ENCODE data around the gene KDM2A.
"Not testable (repeated sequence)": the region's sequence is repeated elsewhere in the genome, so short reads cannot be mapped to it uniquely, and the experiment has no call there.

Gene KDM2A

DNA sequence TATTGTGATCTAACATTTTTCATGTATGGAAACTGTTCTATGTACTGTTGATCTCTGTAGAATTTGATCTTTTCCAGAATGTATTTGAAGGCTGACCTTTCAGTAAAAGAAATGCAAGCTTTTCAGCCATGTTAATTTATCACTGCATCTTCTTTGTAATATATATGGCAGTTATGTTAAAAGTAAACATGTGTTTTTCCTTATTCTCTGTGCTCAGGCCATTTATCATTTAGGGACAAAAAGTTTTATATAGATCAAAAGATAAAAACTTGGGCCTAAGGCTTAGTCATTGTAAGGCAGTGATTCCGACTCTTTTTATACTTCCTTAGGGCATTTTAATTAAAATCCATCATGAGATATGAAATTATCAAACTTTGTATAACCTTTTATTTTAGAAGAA is 48.7 kb downstream of the KDM2A start:
- DNase-seq (ENCODE audit: low spot score) = no peak

DNA sequence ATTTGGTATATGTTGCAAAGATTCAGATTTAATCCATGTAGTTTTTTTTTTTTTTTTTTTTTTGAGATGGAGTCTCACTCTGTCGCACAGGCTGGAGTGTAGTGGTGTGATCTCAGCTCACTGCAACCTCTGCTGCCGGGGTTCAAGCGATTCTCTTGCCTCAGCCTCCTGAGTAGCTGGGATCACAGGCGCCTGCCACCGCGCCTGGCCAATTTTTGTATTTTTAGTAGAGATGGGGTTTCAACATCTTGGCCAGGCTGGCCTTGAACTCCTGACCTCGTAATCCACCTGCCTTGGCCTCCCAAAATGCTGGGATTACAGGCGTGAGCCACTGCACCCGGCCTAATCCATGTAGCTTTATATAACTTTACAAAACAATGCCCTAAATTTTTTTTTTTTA is 49.8 kb downstream of the KDM2A start:
- not testable (repeated sequence) for DNase-seq (ENCODE audit: low spot score)

DNA sequence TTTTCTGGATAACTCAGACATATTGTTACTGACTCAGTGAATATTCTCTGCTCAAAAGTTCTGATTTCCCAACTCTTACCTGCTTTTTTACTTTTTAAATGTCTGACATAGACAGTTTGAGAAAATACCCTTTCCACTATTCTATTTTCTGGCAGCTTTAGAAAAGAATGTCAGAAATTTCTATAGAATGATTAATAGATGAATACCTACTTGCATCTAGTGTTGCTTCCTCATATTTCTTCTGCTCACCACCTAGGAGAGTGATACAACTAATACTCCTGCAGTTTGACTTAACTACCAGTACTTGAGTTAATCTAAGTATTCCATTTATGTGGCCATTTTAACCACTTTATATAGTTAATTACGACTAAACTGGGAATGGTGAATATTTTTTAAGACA is 55.2 kb downstream of the KDM2A start:
- no peak for DNase-seq (ENCODE audit: low spot score)

DNA sequence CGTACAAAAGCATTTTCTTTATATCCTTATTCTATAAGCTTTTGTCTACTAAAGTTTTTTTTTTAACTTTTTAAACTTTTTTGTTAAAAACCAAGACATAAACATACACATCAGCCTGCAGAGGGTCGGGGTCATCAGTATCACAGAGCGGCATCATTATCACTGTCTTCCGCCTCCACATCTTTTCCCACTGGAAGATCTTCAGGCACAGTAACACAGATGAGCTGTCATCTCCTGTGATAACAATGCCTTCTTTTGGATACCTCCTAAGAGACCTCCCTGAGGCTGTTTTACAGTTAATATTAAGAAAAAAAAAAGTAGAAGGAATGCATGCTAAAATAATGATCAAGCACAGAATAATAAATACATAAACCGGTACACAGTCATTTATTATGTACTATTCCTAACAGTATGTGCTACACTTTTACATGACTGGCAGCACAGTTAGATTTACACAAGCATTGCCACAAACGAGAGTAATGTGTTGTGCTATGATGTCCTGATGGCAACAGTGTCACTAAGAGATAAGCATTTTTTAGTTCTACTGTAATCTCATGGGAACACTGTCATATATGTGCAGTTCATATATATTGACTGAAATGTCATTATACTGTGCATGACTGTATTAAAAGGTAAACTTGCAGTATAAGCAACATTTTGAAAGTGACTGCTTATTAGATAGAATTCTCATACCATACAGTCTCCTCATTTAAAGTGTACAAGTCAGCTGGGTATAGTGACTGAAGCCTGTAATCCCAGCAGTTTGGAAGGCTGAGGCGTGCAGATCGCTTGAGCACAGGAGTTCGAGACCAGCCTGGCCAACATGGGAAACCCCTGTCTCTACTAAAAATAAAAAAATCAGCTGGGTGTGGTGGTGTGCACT is 58.6 kb downstream of the KDM2A start:
- DNase-seq (ENCODE audit: low spot score) = no peak

DNA sequence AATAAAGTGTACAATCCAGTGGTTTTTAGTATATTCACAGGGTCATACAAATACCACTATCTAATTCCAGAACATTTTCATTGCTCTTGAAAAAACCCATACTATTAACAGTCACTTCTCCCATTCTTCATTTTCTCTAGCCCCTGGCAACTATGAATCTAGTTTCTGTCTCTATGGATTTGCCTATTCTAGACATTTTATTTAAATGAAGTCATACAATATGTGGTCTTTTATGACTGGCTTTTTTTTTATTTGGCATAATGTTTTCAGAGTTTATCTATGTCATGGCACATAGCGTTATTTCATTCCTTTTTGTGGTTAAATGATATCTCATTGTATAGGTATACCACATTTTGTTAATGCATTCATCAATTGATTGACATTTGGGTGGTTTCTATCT is 59.4 kb downstream of the KDM2A start:
- no peak for DNase-seq (ENCODE audit: low spot score)

DNA sequence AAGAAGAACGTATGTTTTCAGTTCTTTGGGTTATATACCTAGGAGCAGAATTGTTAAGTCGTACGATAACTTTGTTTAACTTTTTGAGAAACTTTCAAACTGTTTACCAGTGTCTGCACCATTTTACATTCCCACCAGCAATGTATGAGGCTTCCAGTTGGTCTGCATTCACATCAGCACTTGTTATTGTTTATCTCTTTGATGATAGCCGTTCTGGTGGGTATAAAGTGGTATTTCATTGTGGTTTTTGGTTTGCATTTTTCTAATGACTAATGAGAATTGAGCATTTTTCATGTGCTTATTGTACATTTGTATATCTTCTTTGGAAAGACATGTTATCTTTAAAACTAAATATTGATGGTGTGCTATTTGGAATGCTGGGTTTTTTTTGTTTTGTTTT is 59.8 kb downstream of the KDM2A start:
- no peak for DNase-seq (ENCODE audit: low spot score)

DNA sequence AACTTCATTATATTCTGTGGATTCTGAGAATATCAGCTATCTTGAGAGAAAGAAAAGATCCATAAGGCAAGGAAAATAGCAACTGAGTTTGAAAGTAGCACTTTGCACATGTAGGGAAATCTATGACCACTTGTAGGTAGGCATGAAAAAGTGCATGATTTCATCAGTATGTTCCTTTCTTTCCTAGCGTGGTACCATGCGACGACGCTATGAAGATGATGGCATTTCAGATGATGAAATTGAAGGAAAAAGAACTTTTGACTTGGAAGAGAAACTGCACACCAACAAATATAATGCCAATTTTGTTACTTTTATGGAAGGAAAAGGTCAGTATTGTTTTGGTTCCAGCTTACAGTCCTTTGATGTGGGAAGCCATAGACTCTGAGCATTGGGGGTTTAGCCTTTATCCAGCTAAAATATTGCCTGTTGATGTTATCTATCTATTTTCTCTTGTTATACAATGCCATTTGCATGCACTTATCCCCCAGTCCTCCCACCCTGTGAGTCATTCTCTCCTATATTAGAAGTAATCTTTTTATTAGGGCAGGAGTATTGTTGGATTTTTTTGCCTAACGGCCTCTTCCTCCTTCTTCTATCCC is 60.9 kb downstream of the KDM2A start:
- DNase-seq (ENCODE audit: low spot score) = no peak

DNA sequence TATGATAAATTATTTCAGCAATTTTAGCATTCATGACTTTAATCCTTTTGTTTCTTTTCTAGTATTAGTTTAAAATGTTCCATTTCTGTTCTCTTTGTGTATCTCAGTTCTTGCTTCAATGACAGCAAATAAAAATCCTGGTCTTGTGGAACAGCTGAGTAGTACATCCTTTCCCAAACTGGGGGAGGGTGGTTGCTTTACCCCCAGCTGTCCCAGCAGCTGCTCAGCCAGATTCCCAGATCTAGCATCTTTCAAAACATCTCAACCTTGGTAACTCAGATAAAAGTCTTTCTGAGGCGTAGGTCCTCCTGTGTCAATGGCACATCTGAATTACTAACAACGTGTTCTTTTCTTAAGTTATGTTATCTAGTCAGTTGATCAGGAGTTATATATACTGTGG is 75.0 kb downstream of the KDM2A start:
- DNase-seq (ENCODE audit: low spot score) = no peak

DNA sequence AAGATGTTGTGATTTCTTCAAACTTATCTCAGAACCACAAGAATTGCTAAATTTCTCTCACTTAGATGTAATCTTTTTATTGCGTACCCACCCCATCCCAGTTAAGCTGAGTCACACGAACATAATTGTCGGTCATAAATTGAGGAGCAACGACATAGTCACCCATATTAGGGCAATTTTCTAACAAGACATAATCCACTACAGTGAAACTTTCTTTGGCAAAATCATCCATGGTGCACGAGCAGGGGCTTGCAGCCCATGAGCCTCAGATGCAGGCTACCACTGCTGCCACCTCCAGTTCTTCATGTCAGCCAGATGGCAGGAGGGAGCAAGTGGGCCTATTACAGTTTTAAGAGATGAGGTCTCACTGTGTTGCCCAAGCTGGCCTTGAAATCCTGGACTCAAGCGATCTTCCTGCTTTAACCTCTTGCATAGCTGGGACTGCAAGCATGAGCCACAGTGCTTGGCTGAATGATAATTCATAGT is 77.0 kb downstream of the KDM2A start:
- DNase-seq (ENCODE audit: low spot score) = no peak

DNA sequence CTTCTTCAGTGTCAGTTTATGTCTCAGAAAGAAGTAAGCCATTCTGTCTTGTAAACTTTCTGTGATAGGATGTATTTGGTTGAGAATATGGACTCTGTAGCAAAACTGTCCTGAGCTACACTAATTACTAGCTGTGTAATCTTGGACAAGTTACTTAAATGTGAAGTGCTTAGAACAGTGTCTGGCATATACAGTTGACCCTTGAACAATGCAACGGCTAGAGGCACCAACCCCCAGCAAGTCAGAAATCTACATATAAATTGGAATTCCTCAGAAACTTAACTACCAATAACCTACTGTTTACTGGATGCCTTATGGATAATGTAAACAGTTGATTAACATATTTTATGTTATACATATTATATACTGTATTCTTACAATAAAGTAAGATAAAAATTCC is 78.5 kb downstream of the KDM2A start:
- DNase-seq (ENCODE audit: low spot score) = no peak

DNA sequence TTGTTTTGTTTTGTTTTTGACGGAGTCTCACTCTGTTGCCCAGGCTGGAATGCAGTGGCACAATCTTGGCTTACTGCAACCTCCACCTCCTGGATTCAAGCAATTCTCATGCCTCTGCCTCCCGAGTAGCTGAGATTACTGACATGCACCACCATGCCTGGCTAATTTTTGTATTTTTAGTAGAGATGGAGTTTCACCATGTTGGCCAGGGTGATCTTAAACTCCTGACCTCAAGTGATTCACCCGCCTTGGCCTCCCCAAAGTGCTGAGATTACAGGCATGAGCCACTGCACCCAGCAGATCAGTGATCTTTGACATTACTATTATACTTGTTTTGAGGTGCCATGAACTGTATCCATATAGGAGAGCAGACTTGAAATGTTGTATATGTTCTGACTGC is 79.7 kb downstream of the KDM2A start:
- not testable (repeated sequence) for DNase-seq (ENCODE audit: low spot score)

DNA sequence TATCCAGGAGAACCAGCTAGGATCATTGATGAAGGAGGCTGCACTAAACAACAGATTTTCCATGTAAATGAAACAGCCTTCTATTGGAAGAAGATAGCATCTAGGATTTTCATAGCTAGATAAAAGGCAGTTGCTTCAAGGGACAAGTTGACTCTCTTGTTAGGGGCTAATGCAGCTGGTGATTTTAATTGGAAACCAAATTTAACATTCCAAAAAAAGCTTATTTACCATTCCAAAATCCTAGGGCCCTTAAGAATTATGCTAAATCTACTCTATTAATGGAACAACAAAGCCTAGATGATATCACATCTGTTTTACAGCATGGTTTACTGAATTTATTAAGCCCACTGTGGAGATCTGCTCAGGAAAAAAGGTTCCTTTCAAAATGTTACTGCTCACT is 80.7 kb downstream of the KDM2A start:
- DNase-seq (ENCODE audit: low spot score) = no peak

DNA sequence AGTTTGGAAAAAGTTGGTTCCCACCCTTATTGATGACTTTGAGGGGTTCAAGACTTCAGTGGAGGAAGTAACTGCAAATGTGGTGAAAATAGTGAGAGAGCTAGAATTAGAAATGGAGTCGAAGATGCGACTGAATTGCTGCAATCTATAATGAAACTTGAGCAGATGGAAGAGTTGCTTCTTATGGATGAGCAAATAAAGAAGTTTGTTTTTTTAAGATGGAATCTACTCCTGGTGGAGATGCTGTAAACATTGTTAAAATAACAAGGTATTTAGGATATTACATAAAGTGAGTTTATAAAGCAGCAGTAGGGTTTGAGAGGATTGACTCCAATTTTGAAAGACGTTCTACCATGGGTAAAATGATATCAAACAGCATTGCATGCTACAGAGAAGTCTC is 83.0 kb downstream of the KDM2A start:
- DNase-seq (ENCODE audit: low spot score) = no peak

DNA sequence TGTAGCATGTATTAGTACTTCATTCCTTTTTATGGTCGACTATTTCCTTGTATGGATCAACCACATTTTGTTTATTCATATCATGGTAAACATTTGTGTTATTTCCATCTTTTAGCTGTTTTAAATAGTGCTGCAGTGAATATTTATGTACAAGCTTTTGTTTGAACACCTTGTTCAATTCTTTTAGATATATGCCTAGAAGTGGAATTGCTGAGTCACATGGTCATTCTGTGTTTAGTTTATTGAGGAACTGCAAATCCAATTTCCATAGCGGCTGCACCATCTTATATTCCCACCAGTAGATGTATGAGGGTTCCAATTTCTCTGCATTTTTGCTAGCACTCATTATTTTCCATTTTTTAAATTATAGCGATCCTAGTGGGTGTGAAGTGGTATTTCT is 85.8 kb downstream of the KDM2A start:
- no peak for DNase-seq (ENCODE audit: low spot score)

DNA sequence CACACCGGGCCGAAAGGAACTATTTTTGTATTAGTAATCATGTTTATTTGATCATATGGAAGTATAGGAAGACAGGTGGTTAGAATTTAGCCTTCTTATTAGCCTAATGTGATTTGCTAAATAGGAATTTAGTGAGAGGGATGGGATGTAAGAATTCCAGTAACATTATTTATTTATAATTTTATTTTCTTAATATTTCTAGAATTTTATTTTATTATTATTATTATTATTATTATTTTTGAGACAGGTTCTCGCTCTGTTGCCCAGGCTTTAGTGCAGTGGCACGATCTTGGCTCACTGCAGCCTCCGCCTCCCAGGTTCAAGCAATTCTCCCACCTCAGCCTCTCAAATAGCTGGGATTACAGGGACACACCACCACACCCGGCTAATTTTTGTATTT is 90.2 kb downstream of the KDM2A start:
- not testable (repeated sequence) for DNase-seq (ENCODE audit: low spot score)

DNA sequence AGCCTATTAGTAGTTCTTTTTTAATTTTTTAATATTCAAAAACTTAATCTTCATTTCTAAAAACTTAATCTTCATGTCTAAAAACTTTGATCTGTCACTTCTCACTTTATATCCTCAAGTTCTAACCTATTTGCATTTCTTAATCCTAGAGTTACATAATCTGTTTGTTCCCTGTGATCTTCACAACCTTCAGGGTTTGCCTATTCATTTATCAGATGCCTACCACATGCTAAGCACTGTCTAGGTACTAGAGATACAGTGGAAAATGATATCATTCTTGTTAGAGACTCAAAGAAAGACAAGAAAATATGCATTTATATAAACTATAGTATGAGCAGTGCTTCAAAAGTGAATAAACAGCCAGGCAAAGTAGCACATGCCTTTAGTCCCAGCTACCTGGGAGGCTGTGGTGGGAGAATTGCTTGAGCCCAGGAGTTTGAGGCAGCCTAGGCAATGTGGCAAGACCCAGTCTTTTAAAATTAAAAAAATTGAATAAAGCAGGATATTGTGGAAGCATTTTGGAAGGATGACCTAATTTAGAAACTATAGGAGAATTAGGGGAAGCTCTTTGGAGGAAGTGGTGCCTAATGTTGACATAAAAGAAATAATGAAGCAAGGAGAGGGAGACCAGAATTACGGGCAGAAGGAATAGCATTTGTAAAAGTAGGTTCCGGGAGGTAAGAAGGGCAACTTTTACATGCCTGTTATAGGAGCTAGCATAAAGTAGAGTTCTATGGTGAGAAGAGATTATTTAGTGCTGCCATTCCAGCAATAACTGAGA is 92.8 kb downstream of the KDM2A start:
- DNase-seq (ENCODE audit: low spot score) = no peak

DNA sequence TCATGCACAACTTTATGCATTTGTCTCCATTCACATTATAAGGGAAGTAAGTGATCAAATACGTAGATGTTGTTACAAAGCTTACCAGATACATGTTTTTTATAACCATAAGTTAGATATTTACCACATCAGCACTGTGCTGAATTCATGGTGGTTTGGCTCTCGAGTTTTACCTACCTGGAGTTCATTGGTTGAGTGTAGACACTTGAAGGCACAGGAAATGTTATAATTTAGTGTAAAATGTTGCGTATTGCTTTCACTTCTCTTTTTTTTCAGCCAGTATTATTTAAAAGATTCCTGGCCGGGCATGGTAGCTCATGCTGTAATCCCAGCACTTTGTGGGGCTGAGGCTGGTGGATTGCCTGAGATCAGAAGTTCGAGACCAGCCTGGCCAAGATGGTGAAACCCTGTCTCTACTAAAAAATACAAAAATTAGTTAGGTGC is 94.1 kb downstream of the KDM2A start:
- DNase-seq (ENCODE audit: low spot score) = no peak

DNA sequence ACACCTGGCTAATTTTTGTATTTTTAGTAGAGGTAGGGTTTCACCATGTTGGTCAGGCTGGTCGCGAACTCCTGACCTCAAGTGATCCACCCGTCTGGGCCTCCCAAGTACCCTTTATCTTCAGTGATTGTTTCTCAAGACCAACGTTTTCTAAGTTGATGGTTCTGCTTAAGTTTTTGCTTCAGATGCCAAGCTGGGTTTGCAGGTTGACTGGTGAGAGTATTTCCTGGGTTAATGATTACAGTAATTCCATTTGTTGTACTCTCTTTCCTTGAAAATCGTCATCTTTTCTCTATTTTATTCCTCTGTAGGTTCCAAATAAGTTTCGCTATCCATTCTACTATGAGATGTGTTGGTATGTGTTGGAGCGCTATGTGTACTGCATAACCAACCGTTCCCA is 108.7 kb downstream of the KDM2A start:
- no peak for DNase-seq (ENCODE audit: low spot score)

DNA sequence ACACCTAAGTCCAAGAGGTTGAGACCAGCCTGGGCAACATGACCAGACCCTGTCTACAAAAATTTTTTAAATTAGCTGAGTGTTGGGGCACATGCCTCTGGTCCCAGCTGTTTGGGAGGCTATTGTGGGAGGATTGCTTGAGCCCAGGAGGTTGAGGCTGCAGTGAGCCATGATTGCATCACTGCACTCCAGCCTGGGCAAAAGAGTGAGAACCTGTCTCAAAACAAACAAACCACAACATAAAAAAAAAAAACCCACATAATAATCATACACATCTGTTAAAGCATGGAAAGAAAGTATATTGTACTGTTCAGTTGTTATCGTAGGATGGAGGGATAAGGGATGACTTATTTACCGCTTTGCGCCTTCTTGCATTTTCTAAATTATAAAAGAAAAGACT is 111.3 kb downstream of the KDM2A start:
- DNase-seq (ENCODE audit: low spot score) = no peak

DNA sequence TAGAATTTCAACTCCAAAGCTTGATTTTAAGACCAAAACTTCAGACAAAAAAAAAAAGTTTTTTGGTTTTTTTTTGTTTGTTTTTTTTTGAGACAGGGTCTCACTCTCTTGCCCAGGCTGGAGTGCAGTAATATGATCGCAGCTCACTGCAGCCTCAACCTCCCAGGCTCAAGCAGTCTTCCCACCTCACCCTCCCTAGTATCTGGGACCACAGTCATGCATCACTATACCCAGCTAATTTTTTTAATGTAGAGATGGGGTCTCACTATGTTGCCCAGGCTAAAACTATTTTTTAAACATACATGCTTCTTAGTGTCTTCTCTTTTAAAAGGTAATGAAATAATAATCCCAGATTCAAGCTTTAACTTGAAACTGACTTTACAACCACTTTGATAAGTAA is 111.8 kb downstream of the KDM2A start:
- no peak for DNase-seq (ENCODE audit: low spot score)

DNA sequence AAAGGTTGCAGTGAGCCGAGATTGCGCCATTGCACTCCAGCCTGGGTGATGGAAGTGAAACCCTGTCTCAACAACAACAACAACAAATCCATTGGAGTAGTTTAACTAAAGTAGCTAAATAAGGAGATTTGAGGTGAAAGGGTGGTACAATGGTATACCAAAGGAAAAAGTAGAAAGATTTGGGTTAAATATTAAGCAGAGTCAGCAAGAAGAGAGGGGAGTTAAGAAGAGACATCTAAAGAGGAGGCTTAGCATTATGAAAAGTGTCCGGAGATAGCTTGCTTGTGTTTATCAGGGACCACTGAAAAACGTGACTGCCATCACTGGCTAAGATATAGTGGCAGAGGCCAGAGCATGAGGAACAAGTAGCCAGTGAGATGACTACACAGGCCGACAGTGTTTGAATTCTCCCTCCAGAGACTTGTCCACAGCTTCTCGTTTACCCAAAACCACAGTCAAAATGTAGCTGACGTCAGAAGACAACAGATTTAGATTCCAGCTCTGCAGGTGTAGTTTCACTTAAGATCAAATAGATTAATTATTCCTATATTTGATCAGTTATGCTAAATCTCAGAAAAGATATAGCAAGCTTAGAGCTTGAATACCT is 114.6 kb downstream of the KDM2A start:
- DNase-seq (ENCODE audit: low spot score) = no peak

DNA sequence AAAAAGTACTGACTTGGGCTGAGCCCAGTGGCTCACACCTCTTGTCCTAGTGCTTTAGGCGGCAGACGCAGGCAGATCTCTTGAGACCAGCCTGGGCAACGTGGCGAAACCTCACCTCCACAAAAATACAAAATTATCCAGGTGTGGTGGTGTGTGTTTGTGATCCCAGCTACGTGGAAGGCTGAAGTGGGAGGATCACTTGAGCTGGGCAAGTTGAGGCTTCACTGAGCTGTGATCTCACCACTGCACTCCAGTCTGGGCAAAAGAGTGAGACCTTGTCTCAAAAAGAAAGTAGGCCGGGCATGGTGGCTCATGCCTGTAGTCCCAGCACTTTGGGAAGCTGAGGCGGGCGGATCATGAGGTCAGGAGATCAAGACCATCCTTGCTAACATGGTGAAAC is 115.5 kb downstream of the KDM2A start:
- not testable (repeated sequence) for DNase-seq (ENCODE audit: low spot score)
